ENCODE data around the gene EPHB4. TPM values are rescaled to one million over a fixed set of nuclear protein-coding genes. Genes with fewer than 3 reads are reported as not detected.
A peak's percentile ranks its signal among the peaks of the same experiment; 100 is the strongest.

EPHB4 gene
- total and polyA plus RNA-seq, 2 of the 4 experiments (the other 2 are of a cell fraction), result 34.5 to 36.4 TPM

DNA sequence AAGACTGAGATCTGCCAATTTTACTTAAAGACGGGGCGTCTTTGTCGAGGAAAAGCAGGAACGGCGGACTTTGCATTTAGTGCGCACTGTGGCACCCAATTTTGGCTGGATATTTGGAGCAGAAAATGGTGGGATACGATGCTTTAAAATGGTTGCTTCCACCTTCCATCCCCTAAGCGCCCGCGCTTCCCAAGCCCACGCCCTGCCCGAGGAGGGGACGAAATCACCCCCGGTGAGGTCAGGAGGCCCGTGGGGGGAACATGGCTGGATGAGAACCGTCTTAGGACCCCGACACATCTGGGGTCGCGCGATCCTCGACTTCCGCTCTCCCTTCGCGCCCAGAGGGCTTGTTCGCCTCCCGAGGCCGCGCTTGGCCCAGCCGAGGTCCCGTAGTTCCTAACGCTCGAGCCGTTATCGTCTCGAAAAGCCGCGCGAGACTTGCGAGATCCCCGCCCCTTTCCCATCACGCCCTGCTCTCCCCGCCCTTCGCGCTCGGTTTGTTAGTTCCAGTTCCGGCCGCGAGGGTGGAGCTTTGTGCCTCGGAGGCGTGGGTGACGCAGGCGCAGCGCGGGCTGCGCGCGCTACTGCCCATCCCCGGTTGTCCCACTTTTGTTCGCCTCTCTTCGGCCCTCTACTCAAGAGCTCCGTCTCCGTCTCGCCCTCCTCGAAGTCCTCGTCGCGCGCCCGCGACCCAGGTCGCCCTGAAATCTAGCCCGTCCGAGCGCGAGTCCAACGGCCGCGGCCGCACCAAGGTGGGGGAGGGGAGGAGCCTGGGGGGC is 47.4 kb upstream of the EPHB4 start, which contains the start of gene SRRT:
SRRT (plus strand) TSS at position 527 of the 779 bp plus-strand sequence. CDS start 488 bp downstream, outside the sequence.
- no peak within 1 kb of the TSS for H2BK20ac ChIP-seq (ENCODE audit: low read depth, low read length)
- peak within 1 kb of the TSS; percentile 93 for H3K4ac ChIP-seq (ENCODE audit: low read depth, low read length)
- H3K4me3 ChIP-seq (ENCODE audit: insufficient read depth, low read depth, low read length), result peak within 1 kb of the TSS; percentile 76
- peak within 1 kb of the TSS; percentile 80 for H3K56ac ChIP-seq (ENCODE audit: extremely low read depth, insufficient read depth, low read length)
- ATAC-seq (ENCODE audit: low read depth) (peak; percentile 98), DNase-seq (peak; percentile 97)
- peak within 1 kb of the TSS; percentile 96 for H3K4me2 ChIP-seq (ENCODE audit: low read depth, low read length)
- H3K27me3 ChIP-seq (ENCODE audit: control insufficient read depth, insufficient read depth, low read length), result no peaks in the 10 kb centered on the region
- peaks cover 12 to 45% of the 10 kb centered on the region in 2 experiments for H3K79me1 ChIP-seq (ENCODE audit: low read depth in 1 of 2, low read length in 2 of 2)
- BruUV-seq (replicated peaks), result no TSS peak
- ChIA-PET CTCF (interaction anchor here (0.8 kb wide), 1 partner anchor 1595 kb away, joined by 3 read pairs; no protein-coding TSS in a partner anchor), POLR2A (ENCODE audit: unreplicated experiment) (interaction anchor here (0.7 to 1.8 kb wide), 7 partner anchors 12 to 290 kb away, joined by 3 to 15 read pairs (median 4); partner anchors contain the start of genes ACHE, POP7, SLC12A9 and UFSP1)
- peak within 1 kb of the TSS; percentile 56 for H2BK120ac ChIP-seq (ENCODE audit: low read depth, low read length)
- peaks cover 5% of the 10 kb centered on the region; the same call in 1 of the 2 replicates for H3K9me1 ChIP-seq (ENCODE audit: insufficient read depth, low read length)
- peak within 1 kb of the TSS; percentile 91 for H4K91ac ChIP-seq (ENCODE audit: insufficient read depth, low read depth, low read length)
- H4K8ac ChIP-seq (ENCODE audit: low read depth in 2 of 2, low read length in 2 of 2), result peak within 1 kb of the TSS; percentile 97 to 99
- H3K9ac ChIP-seq (ENCODE audit: low read depth, low read length), result peak within 1 kb of the TSS; percentile 97
- H3K23ac ChIP-seq (ENCODE audit: low read depth, low read length), result peak within 1 kb of the TSS; percentile 92
- H4K20me1 ChIP-seq (ENCODE audit: insufficient read depth, low read length), result peaks cover 39% of the 10 kb centered on the region
- H3K27ac ChIP-seq (ENCODE audit: insufficient read depth, low read length), result peak within 1 kb of the TSS; percentile 99
- peak within 1 kb of the TSS; percentile 66; the same call in 1 of the 2 replicates for H3K18ac ChIP-seq (ENCODE audit: low read depth, low read length)
- peaks cover 50% of the 10 kb centered on the region for H3K36me3 ChIP-seq (ENCODE audit: control insufficient read depth, insufficient read depth, low read length)
- dilution Hi-C loops (cut with HindIII; ENCODE audit: low sequenced_read_pairs, unreplicated experiment) (no loop called here), intact Hi-C loops (cut with micrococcal nuclease) (no loop called here), in situ Hi-C loops (cut with MboI; ENCODE audit: low sequenced_read_pairs) (loop anchor here (25.0 kb wide), 2 partner anchors 287 to 412 kb away; partner anchors contain the start of genes FBXO24, LRCH4 and SPACDR)
- H2BK15ac ChIP-seq (ENCODE audit: low read depth, low read length), result no peak within 1 kb of the TSS
- peak within 1 kb of the TSS; percentile 96 for H2BK5ac ChIP-seq (ENCODE audit: low read depth, low read length, poor library complexity, severe bottlenecking)
- TF ChIP-seq POLR2A (IDR thresholded peaks at IDR 0.05; ENCODE audit: low read depth, low read length) (peak; percentile 93), MXI1 (IDR thresholded peaks at IDR 0.05; ENCODE audit: borderline replicate concordance, low read depth, low read length) (peak; percentile 25; the same call in 1 of the 2 replicates), MAZ (IDR thresholded peaks at IDR 0.05; ENCODE audit: borderline replicate concordance, low read depth, low read length) (peak; percentile 78; the same call in 1 of the 2 replicates), CTCF (conservative IDR thresholded peaks at IDR 0.05; ENCODE audit: low read depth, low read length) (0 out of 2 replicates have a peak, but pooled peaks have one; percentile 24), CEBPB (IDR thresholded peaks at IDR 0.05; ENCODE audit: low read depth, low read length) (no peak)
- no peaks in the 10 kb centered on the region for H3K9me3 ChIP-seq (ENCODE audit: control insufficient read depth, insufficient read depth, low read length)
- H2AK9ac ChIP-seq (replicated peaks; ENCODE audit: low read depth, low read length, poor library complexity), result peak within 1 kb of the TSS; percentile 95
- peak within 1 kb of the TSS; percentile 97 for H4K5ac ChIP-seq (ENCODE audit: low read depth, low read length)
- H2AFZ ChIP-seq (replicated peaks; ENCODE audit: low read length, poor library complexity), result peak within 1 kb of the TSS; percentile 98
- peak within 1 kb of the TSS; percentile 97 for H3K14ac ChIP-seq (replicated peaks; ENCODE audit: low read depth, low read length)
- 1% methylated on average over 54 of the region's 79 CpGs; no CpG with 5 or more reads in 1 of the 2 experiments for WGBS, 2 experiments (ENCODE audit: extremely low coverage in 2 of 2, insufficient read length in 1 of 2)
- peak within 1 kb of the TSS; percentile 99 for H2AK5ac ChIP-seq (ENCODE audit: low read depth, low read length)
- peaks cover 9% of the 10 kb centered on the region for H3K4me1 ChIP-seq (ENCODE audit: control insufficient read depth, insufficient read depth, low read length)

Data from IMR-90 (cell line).